B cell (primary cell): ENCODE data around the gene ZBTB21. TPM values are rescaled to one million over a fixed set of nuclear protein-coding genes. Genes with fewer than 3 reads are reported as not detected.

Source experiments
- ATAC-seq: fragments of 200-7000 bp; cut with Tn5 transposase; one replicate; pipeline ENCODE4 v1.10.0; 2021; ENCODE audit warnings: low read depth, mild to moderate bottlenecking, moderate number of reproducible peaks, moderate library complexity
- CTCF ChIA-PET: fragments of 350-600 bp; sonication (Branson Sonifier 250); formaldehyde crosslinking; loops from one replicate; lab custom pipeline; 2021; ENCODE audit warnings: antibody characterized with exemption, inconsistent platforms; lab: Charles Lee
- POLR2A ChIA-PET: fragments of 350-600 bp; sonication (Branson Sonifier 250); formaldehyde crosslinking; loops from one replicate; lab custom pipeline; 2021; ENCODE audit warnings: antibody characterized with exemption; lab: Charles Lee
- DNase-seq: peaks from one replicate; pipeline ENCODE4 v3.0.0; 2013
- H2AFZ ChIP-seq: 2 replicates; pipeline ENCODE4 v1.6.1; 2012; ENCODE audit warnings: mild to moderate bottlenecking, low read depth, low read length; ENCODE audit not compliant: insufficient read depth, poor library complexity, severe bottlenecking
- H3K27ac ChIP-seq, 2 donors: 1 replicate in 1 of 2; 2 replicates in 1 of 2; pipeline ENCODE4 v1.5.1; 2012 to 2013; ENCODE audit warnings: low read length in 2 of 2, mild to moderate bottlenecking in 2 of 2, moderate library complexity in 1 of 2
- H3K27me3 ChIP-seq, 4 experiments: fragments of 200-600 bp in 1 of 4; sonication (generic) in 1 of 4; replicated peaks in 1 of 4; 1 replicate in 2 of 4; 2 replicates in 2 of 4; pipeline versions ENCODE4 v1.6.1 to v1.7.0; 2013 to 2016; ENCODE audit warnings: low read length in 3 of 4, mild to moderate bottlenecking in 2 of 4, mixed read lengths in 1 of 4, moderate library complexity in 1 of 4; ENCODE audit not compliant: insufficient read depth in 4 of 4, control insufficient read depth in 3 of 4; ENCODE audit errors: control extremely low read depth in 1 of 4
- H3K36me3 ChIP-seq, 2 experiments: replicated peaks in 1 of 2; 1 replicate in 1 of 2; 2 replicates in 1 of 2; pipeline versions ENCODE4 v1.6.1 to v1.7.1; 2013; ENCODE audit warnings: low read length in 1 of 2; ENCODE audit not compliant: insufficient read depth in 2 of 2, control insufficient read depth in 1 of 2; ENCODE audit errors: control extremely low read depth in 1 of 2, extremely low read depth in 1 of 2
- H3K4me1 ChIP-seq, 2 donors: fragments of 200-600 bp in 1 of 2; sonication (generic) in 1 of 2; 1 replicate in 1 of 2; 2 replicates in 1 of 2; pipeline versions ENCODE4 v1.5.1 to v1.6.1; 2013 to 2017; ENCODE audit warnings: low read length in 2 of 2; ENCODE audit not compliant: control insufficient read depth in 2 of 2, insufficient read depth in 2 of 2
- H3K4me2 ChIP-seq: replicated peaks from 2 replicates; pipeline ENCODE3; 2012; ENCODE audit warnings: mild to moderate bottlenecking, low read depth, low read length; ENCODE audit not compliant: poor library complexity, severe bottlenecking
- H3K4me3 ChIP-seq, 5 experiments: fragments of 200-600 bp in 1 of 5; sonication (generic) in 1 of 5; 1 replicate in 3 of 5; 2 replicates in 2 of 5; pipeline versions ENCODE4 v1.5.1 to v1.7.0; 2011 to 2016; ENCODE audit warnings: low read length in 4 of 5, mild to moderate bottlenecking in 4 of 5, low read depth in 2 of 5, control low read depth in 1 of 5, moderate library complexity in 1 of 5; ENCODE audit not compliant: insufficient read depth in 1 of 5; ENCODE audit errors: control extremely low read depth in 1 of 5, extremely low read depth in 1 of 5
- H3K79me2 ChIP-seq: fragments of 200-600 bp; sonication (generic); one replicate; pipeline ENCODE4 v1.6.0; 2016; ENCODE audit warnings: low read length; ENCODE audit not compliant: control insufficient read depth, insufficient read depth
- H3K9ac ChIP-seq: fragments of 200-600 bp; sonication (generic); 2 replicates; pipeline ENCODE4 v1.6.1; 2017; ENCODE audit warnings: mild to moderate bottlenecking, low read length, moderate library complexity
- H3K9me3 ChIP-seq, 3 donors: one replicate each; pipeline versions ENCODE4 v1.6.1 to v1.7.1; 2013; ENCODE audit warnings: low read length in 2 of 3; ENCODE audit not compliant: control insufficient read depth in 2 of 3, insufficient read depth in 1 of 3; ENCODE audit errors: control extremely low read depth in 1 of 3
- H4K20me1 ChIP-seq: 2 replicates; pipeline ENCODE4 v1.6.0; 2012; ENCODE audit warnings: mild to moderate bottlenecking, low read length; ENCODE audit not compliant: insufficient read depth, control insufficient read depth, poor library complexity, severe bottlenecking
- H3K27ac Mint-ChIP-seq: one replicate; pipeline ENCODE4 v1.8.0; 2021; ENCODE audit warnings: mixed read lengths
- H3K27me3 Mint-ChIP-seq: one replicate; pipeline ENCODE4 v1.8.0; 2021; ENCODE audit warnings: mixed read lengths
- H3K4me1 Mint-ChIP-seq: one replicate; pipeline ENCODE4 v1.8.0; 2021; ENCODE audit warnings: mixed read lengths
- H3K4me3 Mint-ChIP-seq: one replicate; pipeline ENCODE4 v1.8.0; 2021; ENCODE audit warnings: mixed read lengths
- H3K9me3 Mint-ChIP-seq: one replicate; pipeline ENCODE4 v1.8.0; 2022; ENCODE audit warnings: mixed read lengths; ENCODE audit not compliant: insufficient read depth
- CTCF ChIP-seq: fragments of 200-600 bp; IDR thresholded peaks from one replicate; pipeline ENCODE4 v1.8.0; 2022; ENCODE audit warnings: antibody characterized with exemption, mild to moderate bottlenecking
- EZH2 ChIP-seq: IDR thresholded peaks from 2 replicates; pipeline ENCODE4 v1.6.1; 2012; ENCODE audit warnings: borderline replicate concordance, low read depth, mild to moderate bottlenecking, moderate library complexity, low read length; ENCODE audit not compliant: insufficient read depth, poor library complexity, severe bottlenecking
- WGBS: methylation state at CpG from one replicate; pipeline ENCODE4 v1.1.5; 2013; ENCODE audit warnings: missing lambda C conversion rate; ENCODE audit not compliant: insufficient coverage; 5-methylcytosine and 5-hydroxymethylcytosine counted together
- intact Hi-C: fragments of 100-400 bp; cut with micrococcal nuclease; formaldehyde crosslinking; loops from one replicate; pipeline ENCODE4 v1.10.0; 2022
- polyA plus RNA-seq: library from polyadenylated mRNA; depleted of rRNA; stranded (reverse); fragments of >200 nt; gene quantifications from 2 replicates; pipeline ENCODE4 v1.2.3, GENCODE V29; 2012
- total RNA-seq, 2 donors: library from RNA; stranded (reverse); fragments of 120-200 nt in 1 of 2; gene quantifications; 1 replicate in 1 of 2; 2 replicates in 1 of 2; pipeline versions ENCODE4 v1.2.3 to v1.2.4, GENCODE V29; 2013 to 2022

ZBTB21 gene
- total and polyA plus RNA-seq, 2 donors (not counting 1 experiment from before 2014, with no cell fraction given): 12.4 to 40.1 TPM

DNA sequence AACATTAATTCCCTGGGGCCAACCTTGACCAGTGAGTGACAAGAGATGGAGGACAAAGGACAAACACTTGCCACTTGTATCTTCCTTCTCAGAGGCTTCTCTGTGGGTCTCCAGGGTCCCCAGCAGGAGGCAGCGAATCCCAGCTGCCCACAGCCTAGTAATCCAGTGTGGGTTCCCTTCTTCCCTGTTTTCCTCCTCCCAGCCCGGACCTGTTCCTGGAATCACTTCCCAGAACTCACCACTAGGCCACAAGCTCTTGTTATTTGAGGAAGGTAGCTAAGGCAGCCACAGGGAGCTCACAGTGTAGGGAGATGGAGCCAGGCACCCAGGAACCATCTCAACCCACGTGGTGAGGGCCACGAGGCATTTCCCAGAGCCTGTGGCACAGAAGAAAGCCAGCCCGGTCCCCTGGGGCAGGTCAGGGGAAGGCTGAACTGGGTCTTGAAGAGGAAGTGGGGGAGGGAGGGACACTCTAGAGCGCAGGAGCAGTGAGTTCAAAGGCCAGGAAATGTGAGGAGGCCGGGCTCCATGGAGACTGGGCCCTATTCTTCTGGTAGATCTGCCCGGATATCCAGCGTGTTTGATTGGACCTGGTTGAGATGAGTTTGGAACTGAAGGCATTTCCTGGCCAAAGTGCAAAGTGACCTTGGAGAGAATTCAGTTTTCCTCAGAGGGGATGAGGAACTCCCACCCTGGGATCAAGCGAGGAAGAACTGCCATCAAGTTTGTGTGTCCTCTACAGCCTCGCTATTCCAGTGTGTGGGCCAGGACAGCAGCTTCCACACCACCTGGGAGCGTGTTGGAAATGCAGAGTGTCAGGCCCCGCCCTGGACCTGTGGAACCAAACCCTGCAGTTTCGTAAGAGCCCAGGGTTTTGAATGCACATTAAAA lies 36.1 kb downstream of the ZBTB21 start:
- POLR2A ChIA-PET: no interaction called here
- peaks cover 10% of the 10 kb centered on the region in 2 donors for H3K4me1 ChIP-seq
- TF ChIP-seq EZH2: no peak
- TF ChIP-seq CTCF: no peak
- 64% methylated on average over 12 of the region's 14 CpGs for WGBS
- Mint-ChIP-seq H3K27me3 (no peaks in the 10 kb centered on the region), H3K9me3 (peaks cover 2% of the 10 kb centered on the region), H3K4me1 (peaks cover 11% of the 10 kb centered on the region), H3K27ac (no peak overlapping the region), H3K4me3 (no peak overlapping the region)
- H3K4me3 ChIP-seq: no peak overlapping the region
- H3K27ac ChIP-seq: no peak overlapping the region
- H3K4me2 ChIP-seq: peak overlapping the region; percentile 55
- CTCF ChIA-PET: no interaction called here
- H3K9me3 ChIP-seq: peaks cover 0 to 4% (median under 1%) of the 10 kb centered on the region in 3 donors
- H3K27me3 ChIP-seq: no peaks in the 10 kb centered on the region
- H3K9ac ChIP-seq: no peak overlapping the region
- intact Hi-C loops: no loop called here
- no peaks in the 10 kb centered on the region for H3K36me3 ChIP-seq
- DNase-seq (peak; percentile 29), ATAC-seq (peak; percentile 49)
- no peaks in the 10 kb centered on the region for H4K20me1 ChIP-seq
- peak overlapping the region; percentile 14 for H2AFZ ChIP-seq
- H3K79me2 ChIP-seq: no peaks in the 10 kb centered on the region

DNA sequence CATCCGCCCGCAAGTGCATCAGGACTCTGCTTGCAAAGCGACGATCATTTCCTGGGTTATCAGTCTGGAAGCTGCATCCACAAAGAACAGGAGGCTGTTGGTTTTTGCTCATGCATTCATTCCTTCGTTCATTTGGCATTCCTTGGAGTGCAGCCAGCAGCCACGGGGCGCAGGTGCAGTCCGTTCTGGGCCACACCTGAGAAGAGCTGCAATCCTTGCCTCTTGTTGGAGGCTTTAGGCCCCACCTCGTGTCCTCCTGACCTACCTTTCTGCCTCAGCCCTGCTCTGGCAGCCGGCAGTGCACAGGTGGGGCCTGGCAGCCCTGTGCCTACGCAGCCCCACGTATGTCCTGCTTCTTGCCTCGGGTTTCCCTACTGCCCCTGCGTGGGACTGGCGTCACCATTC lies 36.7 kb downstream of the ZBTB21 start:
- peaks cover 11% of the 10 kb centered on the region for H3K4me1 Mint-ChIP-seq
- H3K9me3 ChIP-seq: peaks cover 0 to 4% (median 0%) of the 10 kb centered on the region in 3 donors
- no peak overlapping the region for H3K4me3 ChIP-seq
- intact Hi-C loops: no loop called here
- DNase-seq: no peak
- TF ChIP-seq EZH2 (no peak), CTCF (no peak)
- no peak overlapping the region for H3K9ac ChIP-seq
- no peak for ATAC-seq
- ChIA-PET CTCF (no interaction called here), POLR2A (no interaction called here)
- H3K4me3 Mint-ChIP-seq: no peak overlapping the region
- no peaks in the 10 kb centered on the region for H3K9me3 Mint-ChIP-seq
- no peak overlapping the region for H2AFZ ChIP-seq
- no peaks in the 10 kb centered on the region for H4K20me1 ChIP-seq
- H3K4me1 ChIP-seq: peaks cover 10% of the 10 kb centered on the region in 2 donors
- no peaks in the 10 kb centered on the region for H3K79me2 ChIP-seq
- WGBS: 95% methylated on average over 15 of the region's 15 CpGs
- no peaks in the 10 kb centered on the region for H3K36me3 ChIP-seq
- no peaks in the 10 kb centered on the region for H3K27me3 Mint-ChIP-seq
- H3K27ac Mint-ChIP-seq: no peak overlapping the region
- no peak overlapping the region for H3K27ac ChIP-seq
- H3K4me2 ChIP-seq: no peak overlapping the region
- H3K27me3 ChIP-seq: no peaks in the 10 kb centered on the region
